ENCODE results near the gene KIF3A.

Gene KIF3A

GRCh38 chr5:132688536-132689339, 48.6 kb downstream of the KIF3A start:
- Histone ChIP-seq H3K4me3 (no peak overlapping the region), H3K27ac (no peak overlapping the region), H3K9me3 (no peaks in the 10 kb centered on the region), H3K27me3 (no peaks in the 10 kb centered on the region), H3K36me3 (peaks cover 0 to 15% (median 3%) of the 10 kb centered on the region in 3 donors), H3K4me1 (no peaks in the 10 kb centered on the region)
- TF ChIP-seq CTCF (IDR thresholded peaks at IDR 0.05): no peak
- intact Hi-C loops (cut with DNase I; ENCODE audit: low total_unique reads): no loop called here
- no peak for DNase-seq

GRCh38 chr5:132687995-132688394, 49.4 kb downstream of the KIF3A start:
- no peak for DNase-seq
- intact Hi-C loops (cut with DNase I; ENCODE audit: low total_unique reads): no loop called here
- no peaks in the 10 kb centered on the region for H3K4me1 ChIP-seq

GRCh38 chr5:132686193-132686592, 51.2 kb downstream of the KIF3A start:
- no peak for TF ChIP-seq CTCF (IDR thresholded peaks at IDR 0.05)
- Histone ChIP-seq H3K4me3 (no peak overlapping the region), H3K27ac (no peak overlapping the region), H3K4me1 (no peaks in the 10 kb centered on the region), H3K27me3 (no peaks in the 10 kb centered on the region), H3K9me3 (no peaks in the 10 kb centered on the region), H3K36me3 (no peaks in the 10 kb centered on the region)
- DNase-seq: no peak
- intact Hi-C loops (cut with DNase I; ENCODE audit: low total_unique reads): no loop called here

More at GRCh38 chr5:132687995-132688394, 49.4 kb downstream of the KIF3A start:
- no peak overlapping the region for H3K27ac ChIP-seq
- H3K9me3 ChIP-seq: no peaks in the 10 kb centered on the region
- no peak overlapping the region for H3K4me3 ChIP-seq
- peaks cover 0 to 11% (median 3%) of the 10 kb centered on the region in 3 donors for H3K36me3 ChIP-seq
- no peaks in the 10 kb centered on the region for H3K27me3 ChIP-seq
- no peak for TF ChIP-seq CTCF (IDR thresholded peaks at IDR 0.05)

GRCh38 chr5:132684922-132685720, 52.2 kb downstream of the KIF3A start:
- H3K27me3 ChIP-seq: no peaks in the 10 kb centered on the region
- intact Hi-C loops (cut with DNase I; ENCODE audit: low total_unique reads): no loop called here

GRCh38 chr5:132684491-132684890, 52.9 kb downstream of the KIF3A start:
- Histone ChIP-seq H3K4me1 (no peaks in the 10 kb centered on the region), H3K27ac (no peak overlapping the region), H3K9me3 (no peaks in the 10 kb centered on the region), H3K4me3 (no peak overlapping the region), H3K36me3 (no peaks in the 10 kb centered on the region), H3K27me3 (no peaks in the 10 kb centered on the region)
- intact Hi-C loops (cut with DNase I; ENCODE audit: low total_unique reads): no loop called here
- no peak for TF ChIP-seq CTCF (IDR thresholded peaks at IDR 0.05)
- no peak for DNase-seq

More at GRCh38 chr5:132684922-132685720, 52.2 kb downstream of the KIF3A start:
- TF ChIP-seq CTCF (IDR thresholded peaks at IDR 0.05): no peak
- no peak for DNase-seq
- no peaks in the 10 kb centered on the region for H3K36me3 ChIP-seq
- no peaks in the 10 kb centered on the region for H3K4me1 ChIP-seq
- H3K4me3 ChIP-seq: no peak overlapping the region
- H3K9me3 ChIP-seq: no peaks in the 10 kb centered on the region
- H3K27ac ChIP-seq: no peak overlapping the region
